ENCODE data around the gene KRT36. TPM values are rescaled to one million over a fixed set of nuclear protein-coding genes. Genes with fewer than 3 reads are reported as not detected.
A peak's percentile ranks its signal among the peaks of the same experiment; 100 is the strongest.

KRT36 gene
- total RNA-seq, result not detected in 2 replicates
- polyA plus RNA-seq (2012), result not detected

GRCh38 chr17:41489531-41489930 lies at the start of gene KRT36:
KRT36 (minus strand) TSS chr17:41489910; CDS start chr17:41489864, 46 bp downstream.
- no peak for DNase-seq (ENCODE audit: low read depth)

GRCh38 chr17:41539071-41539492 lies 49.4 kb upstream of the KRT36 start:
- DNase-seq (ENCODE audit: low read depth), result no peak

GRCh38 chr17:41538565-41538991 lies 48.9 kb upstream of the KRT36 start:
- peak; percentile 33 for DNase-seq (ENCODE audit: low read depth)

GRCh38 chr17:41537990-41538389 lies 48.3 kb upstream of the KRT36 start:
- no peak for DNase-seq (ENCODE audit: low read depth)

- DNase-seq (ENCODE audit: low read depth), result no peak
Observed at GRCh38 chr17:41537614-41537954, 47.9 kb upstream of the KRT36 start.

GRCh38 chr17:41536741-41537613 lies 47.3 kb upstream of the KRT36 start:
- no peak for DNase-seq (ENCODE audit: low read depth)

- DNase-seq (ENCODE audit: low read depth), result no peak
Observed at GRCh38 chr17:41535764-41536481, 46.2 kb upstream of the KRT36 start.

GRCh38 chr17:41534899-41535546 lies 45.3 kb upstream of the KRT36 start:
- no peak for DNase-seq (ENCODE audit: low read depth)

GRCh38 chr17:41533613-41534012 lies 43.9 kb upstream of the KRT36 start:
- DNase-seq (ENCODE audit: low read depth), result no peak

GRCh38 chr17:41532947-41533570 lies 43.3 kb upstream of the KRT36 start:
- no peak for DNase-seq (ENCODE audit: low read depth)

GRCh38 chr17:41531993-41532392 lies 42.3 kb upstream of the KRT36 start:
- DNase-seq (ENCODE audit: low read depth), result no peak

- DNase-seq (ENCODE audit: low read depth), result no peak
Observed at GRCh38 chr17:41530062-41531048, 40.6 kb upstream of the KRT36 start.

- no peak for DNase-seq (ENCODE audit: low read depth)
Observed at GRCh38 chr17:41529491-41529915, 39.8 kb upstream of the KRT36 start.

GRCh38 chr17:41528959-41529353 lies 39.2 kb upstream of the KRT36 start:
- no peak for DNase-seq (ENCODE audit: low read depth)

- DNase-seq (ENCODE audit: low read depth), result no peak
Observed at GRCh38 chr17:41527063-41528023, 37.6 kb upstream of the KRT36 start.

GRCh38 chr17:41524261-41524660 lies 34.6 kb upstream of the KRT36 start:
- no peak for DNase-seq (ENCODE audit: low read depth)

- DNase-seq (ENCODE audit: low read depth), result no peak
Observed at GRCh38 chr17:41523787-41524186, 34.1 kb upstream of the KRT36 start.

GRCh38 chr17:41523225-41523593 lies 33.5 kb upstream of the KRT36 start:
- no peak for DNase-seq (ENCODE audit: low read depth)

Data from myocyte (in vitro differentiated cells).